ENCODE data around the gene NAGPA.

Gene NAGPA

GRCh38 chr16:5027086-5027485 lies 6.6 kb downstream of the NAGPA start:
- no peak for DNase-seq

DNA sequence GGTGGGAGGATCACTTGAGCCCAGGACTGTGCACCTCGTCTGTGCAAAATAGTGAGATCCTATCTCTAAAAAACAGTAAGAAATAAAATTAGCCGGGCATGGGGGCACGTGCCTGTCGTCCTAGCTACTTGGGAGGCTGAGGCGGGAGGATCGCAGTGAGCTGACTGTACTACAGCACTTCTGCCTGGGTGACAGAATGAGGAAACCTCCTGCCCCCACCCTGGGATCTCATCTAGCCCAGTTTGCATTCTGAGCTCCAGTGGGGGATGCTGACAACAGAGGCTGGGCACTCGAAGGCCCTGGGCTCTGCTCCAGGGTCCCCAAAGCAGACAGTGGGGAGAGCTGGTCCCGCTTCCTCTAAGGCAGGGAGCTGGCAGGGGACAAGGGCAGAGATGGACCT lies 7.1 kb downstream of the NAGPA start:
- no peak for DNase-seq

DNA sequence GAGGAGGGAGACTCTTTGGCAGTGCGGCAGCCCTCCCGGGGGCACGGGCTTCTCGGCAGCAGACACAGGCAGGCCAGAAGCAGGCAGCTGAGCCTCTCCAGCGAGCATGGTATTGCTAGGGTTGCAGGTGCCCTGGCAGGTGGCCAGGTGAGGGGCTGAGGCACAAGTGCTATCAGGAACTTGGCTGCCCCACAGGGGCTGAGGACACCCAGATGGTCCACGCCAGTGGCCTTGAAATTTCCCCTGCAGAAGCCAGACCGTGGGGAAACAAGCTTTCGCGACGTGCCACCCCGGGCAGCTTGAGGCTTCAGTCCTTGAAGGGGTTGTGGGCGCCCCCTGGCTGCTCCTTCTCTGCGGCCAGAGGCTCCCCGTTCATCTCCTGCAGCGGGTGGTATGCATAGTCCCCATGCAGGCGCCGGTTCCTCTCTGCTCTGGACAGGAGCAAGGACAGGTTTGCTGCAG lies 8.5 kb downstream of the NAGPA start:
- DNase-seq: no peak

DNA sequence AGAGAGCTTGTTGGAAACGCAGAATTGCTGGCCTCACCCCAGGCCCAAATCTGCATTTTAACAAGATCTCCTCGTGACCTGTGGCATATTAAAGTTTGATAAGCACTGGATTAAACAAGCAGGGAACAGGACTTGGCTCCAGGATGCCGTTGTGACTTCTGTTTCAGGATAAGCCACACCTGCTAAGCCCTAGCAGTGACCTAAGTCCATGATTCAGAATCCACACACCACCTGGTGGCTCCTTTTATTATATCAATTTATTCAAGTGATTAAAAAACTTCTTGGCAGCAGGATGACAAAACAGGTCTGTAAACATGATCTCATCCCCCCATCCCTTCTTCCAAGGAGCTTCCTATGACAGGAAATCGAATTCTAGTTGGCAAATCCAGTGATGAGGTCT lies 9.1 kb downstream of the NAGPA start:
- no peak for DNase-seq

DNA sequence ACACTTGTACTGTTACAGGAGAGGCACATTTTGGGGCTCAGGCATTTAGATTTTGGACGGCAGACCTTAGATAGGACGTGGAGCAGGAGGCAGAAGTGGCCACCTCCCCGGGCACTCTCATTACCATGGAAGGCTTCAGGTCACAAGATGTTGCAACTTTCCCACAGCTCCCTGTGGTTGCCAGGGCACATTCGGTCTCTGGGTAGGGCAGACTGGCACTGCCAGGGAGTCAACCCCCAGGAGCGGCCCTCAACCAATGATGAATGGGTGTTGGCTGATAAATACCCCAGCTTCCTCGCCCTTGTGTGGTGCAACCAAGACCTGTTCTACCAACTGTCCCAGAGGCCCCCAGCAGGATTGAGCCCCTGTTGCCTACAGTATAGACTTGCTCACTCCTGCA lies 11.2 kb downstream of the NAGPA start:
- no peak for DNase-seq

DNA sequence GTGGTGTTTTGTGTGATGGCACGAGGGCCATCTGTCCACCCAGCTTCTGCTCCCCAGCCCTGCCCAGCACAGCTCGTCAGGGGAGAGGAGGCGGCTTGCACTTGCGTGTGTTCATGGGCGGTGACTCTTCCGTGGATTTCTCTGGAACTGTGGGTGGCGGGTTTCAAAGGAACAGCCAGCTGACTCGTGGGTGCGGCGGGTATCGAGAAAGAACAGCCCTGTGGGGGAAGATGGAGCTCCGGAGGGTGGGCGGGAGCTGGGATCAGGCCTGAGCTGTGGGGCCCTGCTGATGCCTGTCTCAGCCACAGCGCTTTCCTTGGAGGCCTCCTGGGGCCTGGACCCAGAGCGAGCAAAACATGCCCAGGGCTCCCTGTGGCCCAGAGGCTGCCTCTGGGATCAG lies 13.2 kb downstream of the NAGPA start:
- no peak for DNase-seq

DNA sequence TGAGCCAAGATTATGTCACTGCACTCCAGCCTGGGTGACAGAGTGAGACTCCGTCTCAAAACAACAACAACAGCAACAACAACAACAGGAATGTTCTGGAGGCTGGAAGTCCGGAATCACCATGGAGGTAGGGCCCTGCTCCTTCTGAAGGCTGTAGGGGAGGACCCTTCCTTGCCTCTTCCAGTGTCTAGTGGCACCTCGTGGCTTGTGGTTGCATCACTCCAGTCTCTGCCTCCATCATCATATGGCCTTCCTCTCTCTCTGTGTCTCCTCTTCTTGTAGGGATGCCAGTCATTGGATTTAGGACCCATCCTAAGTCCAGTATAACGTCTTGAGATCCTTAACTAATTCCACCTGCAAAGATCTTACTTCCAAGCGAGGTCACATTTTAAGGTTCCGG lies 14.0 kb downstream of the NAGPA start:
- no peak for DNase-seq

DNA sequence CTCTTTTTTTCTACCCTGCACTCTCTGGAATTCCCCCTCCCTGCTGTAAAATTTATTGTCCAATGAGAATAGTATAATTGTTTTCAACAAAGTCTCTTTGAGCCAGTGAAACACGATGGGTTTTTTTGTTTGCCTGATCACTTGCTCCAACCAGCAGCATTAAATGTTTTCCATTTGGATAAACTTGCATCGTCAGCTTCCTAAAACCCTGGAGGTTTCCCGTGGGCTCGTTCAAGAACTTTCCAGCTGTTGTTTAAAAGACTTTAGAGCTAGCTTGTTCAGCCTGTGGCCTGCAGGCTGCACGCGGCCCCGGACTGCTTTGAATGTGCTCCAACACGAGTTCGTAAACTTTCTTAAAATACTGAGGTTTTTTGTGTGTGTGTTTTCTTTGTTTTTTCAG lies 14.9 kb downstream of the NAGPA start:
- DNase-seq: peak; percentile 73

DNA sequence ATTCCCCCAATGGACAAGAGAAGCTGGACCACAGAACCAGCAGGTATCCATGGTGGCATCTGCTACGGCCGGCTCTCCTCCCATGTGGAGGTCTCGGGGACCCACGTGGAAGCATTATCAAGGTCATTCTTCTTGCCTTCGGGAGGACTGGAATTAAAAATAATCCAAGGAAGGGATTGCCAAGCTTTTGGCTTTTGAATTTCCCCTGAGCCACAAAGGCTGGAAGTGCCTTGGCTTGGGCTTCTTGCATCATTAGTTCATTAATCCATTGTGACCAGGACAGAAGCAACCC lies 16.1 kb downstream of the NAGPA start:
- DNase-seq: no peak

- DNase-seq: no peak
Observed at GRCh38 chr16:5016967-5017677, 16.6 kb downstream of the NAGPA start.

DNA sequence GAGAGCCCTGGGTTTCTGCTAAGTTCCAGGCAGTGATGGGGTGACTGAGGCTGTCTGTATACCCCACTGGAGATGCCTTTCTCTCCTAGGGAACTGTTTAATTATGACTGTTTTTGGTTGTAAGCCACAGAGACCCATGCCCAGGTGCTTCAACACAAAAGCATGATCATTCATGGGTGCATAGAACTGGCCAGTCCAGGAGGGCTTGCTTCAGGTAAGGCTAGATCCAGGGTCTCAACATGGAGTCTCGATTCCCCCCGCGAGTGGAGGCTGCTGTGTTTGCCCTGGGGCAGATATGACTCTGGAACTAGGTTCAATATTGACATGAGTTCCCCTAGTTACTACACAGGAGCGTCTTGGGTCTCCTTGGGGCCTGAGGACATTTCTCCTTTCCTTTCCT lies 17.8 kb downstream of the NAGPA start:
- DNase-seq: no peak

DNA sequence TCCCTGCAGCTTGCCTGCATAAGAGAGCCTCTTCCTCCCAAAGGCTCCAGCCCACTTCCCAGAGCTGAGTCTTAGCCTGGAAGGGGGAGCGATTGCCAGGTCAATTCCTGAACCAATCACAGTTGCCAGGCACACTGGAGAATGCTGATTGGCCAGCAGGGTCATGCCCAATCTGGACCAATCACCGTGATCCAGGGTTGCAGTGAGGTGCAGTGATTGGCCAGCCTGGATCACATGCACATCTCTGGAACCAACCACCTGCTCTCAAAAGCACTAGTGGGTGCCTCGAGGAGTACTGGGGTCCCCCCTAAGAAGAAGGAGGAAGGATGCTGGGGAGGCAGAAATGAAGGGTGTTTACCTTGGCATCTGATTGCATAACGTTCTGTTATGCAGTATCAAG lies 18.4 kb downstream of the NAGPA start:
- DNase-seq: no peak

DNA sequence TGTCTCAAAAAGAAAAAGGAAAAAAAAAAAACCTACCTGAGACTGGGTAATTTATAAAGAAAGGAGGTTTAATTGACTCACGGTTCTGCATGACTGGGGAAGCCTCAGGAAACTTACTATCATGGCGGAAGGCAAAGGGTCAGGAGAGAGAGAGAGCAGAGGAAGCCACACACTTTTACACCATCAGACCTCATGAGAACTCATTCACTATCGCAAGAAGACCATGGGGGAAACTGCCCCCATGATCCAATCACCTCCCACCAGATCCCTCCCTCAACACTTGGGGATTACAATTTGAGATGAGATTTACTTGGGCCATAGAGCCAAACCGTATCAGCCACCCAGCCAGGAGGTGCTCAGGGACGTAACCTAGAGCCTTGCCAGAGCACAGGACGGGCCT lies 20.8 kb downstream of the NAGPA start:
- DNase-seq: no peak

- no peak for DNase-seq
Observed at GRCh38 chr16:5011637-5012036, 22.1 kb downstream of the NAGPA start.

DNA sequence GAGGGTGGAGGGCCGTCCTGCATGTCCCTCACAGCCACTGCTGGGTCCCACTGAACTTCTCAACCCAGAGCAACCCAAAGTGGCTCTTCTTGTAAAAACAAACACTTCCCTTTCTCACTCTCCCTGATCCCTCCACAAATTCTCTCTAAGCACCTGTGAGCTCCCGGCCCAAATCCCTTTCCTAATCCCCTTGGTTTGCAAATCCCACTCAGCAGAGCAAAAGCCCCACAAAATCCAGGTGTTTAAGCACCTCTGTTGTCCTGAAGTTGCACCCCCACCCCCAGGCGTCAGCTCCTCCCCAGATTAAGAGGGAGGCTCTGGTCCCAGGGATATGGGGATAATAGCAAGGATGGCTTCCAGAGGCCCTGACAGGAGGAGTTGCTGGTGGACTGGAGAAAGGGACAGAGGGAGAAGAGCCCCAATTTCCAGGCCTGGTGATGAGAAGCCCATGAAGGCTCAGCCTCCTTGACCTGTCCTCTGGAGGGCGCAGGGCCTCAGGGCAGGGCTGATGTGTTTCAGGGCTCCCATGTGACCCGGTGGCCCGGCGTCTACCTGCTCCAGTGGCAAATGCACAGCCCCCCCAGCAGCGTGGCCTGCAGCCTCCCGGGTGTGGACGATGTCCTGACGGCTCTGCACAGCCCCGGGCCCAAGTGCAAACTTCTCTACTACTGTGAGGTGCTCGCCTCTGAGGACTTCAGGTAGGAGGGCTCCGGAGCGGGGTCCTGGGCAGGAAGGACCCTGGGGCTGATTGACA lies 23.0 kb downstream of the NAGPA start:
- DNase-seq: no peak

GRCh38 chr16:5008311-5008731 lies 25.4 kb downstream of the NAGPA start:
- DNase-seq: no peak

DNA sequence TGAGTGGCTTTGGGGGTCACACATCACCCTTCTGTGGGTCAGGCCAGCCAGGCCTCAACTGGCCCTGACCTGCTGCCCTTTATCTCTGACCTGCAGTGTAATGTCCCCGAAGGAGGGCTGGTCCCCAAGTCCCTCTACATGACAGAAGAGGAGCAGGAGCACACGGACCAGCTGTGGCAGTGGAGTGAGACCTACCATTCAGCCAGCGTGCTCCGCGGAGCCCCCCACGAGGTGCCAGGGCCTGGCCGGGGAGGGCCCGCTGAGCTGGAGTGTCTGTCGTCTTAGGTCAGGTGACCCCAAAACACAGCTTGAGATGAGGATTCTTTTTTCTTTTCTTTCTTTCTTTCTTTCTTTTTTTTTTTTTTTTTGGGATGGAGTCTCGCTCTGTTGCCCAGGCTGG lies 26.5 kb downstream of the NAGPA start:
- no peak for DNase-seq

- DNase-seq: no peak
Observed at GRCh38 chr16:5006348-5007193, 27.2 kb downstream of the NAGPA start.

DNA sequence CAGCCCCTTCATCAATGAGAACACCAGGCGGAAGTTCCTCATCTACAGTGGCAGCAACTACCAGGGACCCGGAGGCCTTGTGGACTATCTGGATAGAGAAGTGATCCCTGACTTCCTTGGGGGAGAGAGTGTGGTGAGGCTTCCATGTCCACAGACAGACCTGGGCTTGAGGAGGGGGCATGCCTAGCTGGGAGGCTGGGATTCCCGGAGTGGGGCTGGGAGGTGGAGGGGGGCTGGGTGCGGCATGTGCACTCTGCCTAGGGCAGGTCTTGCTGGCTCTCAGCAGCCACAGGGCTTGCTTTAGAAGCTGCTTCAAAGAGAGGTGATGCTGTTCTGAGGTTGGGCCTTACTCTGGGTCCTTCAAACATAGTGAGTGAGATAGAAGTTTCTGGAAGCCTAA lies 27.8 kb downstream of the NAGPA start:
- DNase-seq: no peak

DNA sequence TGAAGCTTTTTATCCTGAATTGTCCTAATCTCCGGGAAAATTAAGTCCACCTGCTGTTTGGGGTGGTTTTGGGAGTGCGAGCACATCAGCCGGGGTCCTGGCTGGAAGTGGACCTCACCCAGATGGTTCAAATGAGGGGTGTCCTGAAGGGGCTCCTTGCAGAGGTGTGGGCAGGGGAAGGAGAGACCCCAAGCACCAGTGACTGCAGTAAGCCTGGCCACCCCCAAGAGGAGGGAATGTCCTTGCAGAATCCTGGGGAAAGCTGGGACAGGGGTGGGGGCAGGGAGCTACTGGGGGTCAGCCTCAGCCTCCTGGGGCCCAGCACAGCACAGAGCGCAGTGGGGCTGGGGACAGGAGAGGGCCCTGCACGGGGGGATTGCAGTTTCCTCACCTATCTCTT lies 29.4 kb downstream of the NAGPA start:
- no peak for DNase-seq

- DNase-seq: no peak
Observed at GRCh38 chr16:5003828-5004227, 29.9 kb downstream of the NAGPA start.

GRCh38 chr16:5003211-5003610 lies 30.5 kb downstream of the NAGPA start:
- DNase-seq: no peak

DNA sequence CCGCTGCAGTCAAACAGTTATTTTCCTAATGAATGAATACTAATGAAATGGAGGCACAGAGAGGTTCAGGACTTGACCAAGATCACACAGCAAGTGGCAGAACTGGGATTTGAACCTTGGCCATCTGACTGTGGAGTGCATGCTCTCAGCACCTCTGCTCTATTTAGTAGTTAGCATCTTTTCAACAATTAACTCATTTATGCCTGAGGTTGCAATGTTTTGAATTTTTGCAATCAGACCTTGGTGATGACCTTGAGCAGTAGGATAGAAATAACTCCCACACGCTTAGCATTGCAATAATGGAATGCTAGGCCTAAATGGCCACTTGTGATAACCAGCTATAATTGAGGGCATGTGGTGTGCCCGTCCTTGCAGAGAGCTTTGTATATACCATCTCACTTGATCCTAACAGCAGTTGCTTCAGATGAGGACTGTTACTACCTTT lies 31.0 kb downstream of the NAGPA start:
- DNase-seq: no peak

- DNase-seq: no peak
Observed at GRCh38 chr16:5001986-5002385, 31.7 kb downstream of the NAGPA start.

Data from right hindlimb (tissue), 1 donor.